ENCODE measurements around the gene MEIS2. TPM values are rescaled to one million over a fixed set of nuclear protein-coding genes. Genes with fewer than 3 reads are reported as not detected.

The MEIS2 gene
- total and polyA plus RNA-seq, 7 donors, result 1.4 to 154 (median 76.0) TPM

DNA sequence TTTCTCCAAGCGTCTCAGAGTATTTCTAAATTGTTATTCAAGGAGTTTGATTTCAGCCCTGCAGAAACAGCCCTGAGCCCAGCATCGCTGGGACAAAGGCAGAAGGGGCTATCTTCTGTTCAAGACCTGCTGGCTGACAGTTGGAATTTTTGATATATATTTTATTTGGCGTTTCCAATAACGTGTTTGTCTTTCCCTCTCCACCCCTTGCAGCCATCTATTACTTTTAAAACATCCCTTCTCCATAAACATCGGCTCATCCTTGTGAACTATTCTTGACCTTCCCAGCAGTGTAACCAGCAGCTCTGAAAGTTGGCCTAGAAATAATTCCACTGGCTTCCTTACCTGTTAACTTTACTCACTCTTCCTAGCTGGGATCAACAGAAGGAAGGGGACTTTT lies 5.5 kb upstream of the MEIS2 start:
- Histone ChIP-seq H3K27ac (peak overlapping the region; percentile 95 to 97 (median 96)), H3K4me1 (peaks cover 0 to 7% (median 0%) of the 10 kb centered on the region in 4 donors), H3K9me3 (no peaks in the 10 kb centered on the region), H3K27me3 (no peaks in the 10 kb centered on the region), H3K36me3 (no peaks in the 10 kb centered on the region), H3K4me3 (peak overlapping the region in 3 of 4 donors; percentile 39 to 87 (median 83))
- intact Hi-C loops (cut with DNase I), result loop anchor here (2.0 to 10.0 kb wide), 3 partner anchors 27 to 321 kb away; no protein-coding TSS in a partner anchor
- TF ChIP-seq POLR2AphosphoS5 (IDR thresholded peaks at IDR 0.05), result peak in 3 of 4 donors; percentile 36 to 46 (median 44)
- TF ChIP-seq, protein P1, sequence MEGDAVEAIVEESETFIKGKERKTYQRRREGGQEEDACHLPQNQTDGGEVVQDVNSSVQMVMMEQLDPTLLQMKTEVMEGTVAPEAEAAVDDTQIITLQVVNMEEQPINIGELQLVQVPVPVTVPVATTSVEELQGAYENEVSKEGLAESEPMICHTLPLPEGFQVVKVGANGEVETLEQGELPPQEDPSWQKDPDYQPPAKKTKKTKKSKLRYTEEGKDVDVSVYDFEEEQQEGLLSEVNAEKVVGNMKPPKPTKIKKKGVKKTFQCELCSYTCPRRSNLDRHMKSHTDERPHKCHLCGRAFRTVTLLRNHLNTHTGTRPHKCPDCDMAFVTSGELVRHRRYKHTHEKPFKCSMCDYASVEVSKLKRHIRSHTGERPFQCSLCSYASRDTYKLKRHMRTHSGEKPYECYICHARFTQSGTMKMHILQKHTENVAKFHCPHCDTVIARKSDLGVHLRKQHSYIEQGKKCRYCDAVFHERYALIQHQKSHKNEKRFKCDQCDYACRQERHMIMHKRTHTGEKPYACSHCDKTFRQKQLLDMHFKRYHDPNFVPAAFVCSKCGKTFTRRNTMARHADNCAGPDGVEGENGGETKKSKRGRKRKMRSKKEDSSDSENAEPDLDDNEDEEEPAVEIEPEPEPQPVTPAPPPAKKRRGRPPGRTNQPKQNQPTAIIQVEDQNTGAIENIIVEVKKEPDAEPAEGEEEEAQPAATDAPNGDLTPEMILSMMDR (IDR thresholded peaks at IDR 0.05), result no peak
- 25 to 32% methylated on average over 5 of the region's 5 CpGs for WGBS, 2 donors
- no peak for DNase-seq

- Histone ChIP-seq H3K4me1 (peaks cover 0 to 7% (median 0%) of the 10 kb centered on the region in 4 donors), H3K27ac (peak overlapping the region; percentile 95 to 97 (median 96)), H3K36me3 (no peaks in the 10 kb centered on the region), H3K4me3 (peak overlapping the region in 3 of 4 donors; percentile 83 to 87 (median 84)), H3K27me3 (no peaks in the 10 kb centered on the region), H3K9me3 (no peaks in the 10 kb centered on the region)
- 25 to 65% methylated on average over 2 of the region's 2 CpGs for WGBS, 2 donors
- no peak for DNase-seq
- TF ChIP-seq, protein P1 (IDR thresholded peaks at IDR 0.05), result no peak
- TF ChIP-seq POLR2AphosphoS5 (IDR thresholded peaks at IDR 0.05) (no peak), POLR2A (IDR thresholded peaks at IDR 0.05) (no peak), EP300 (IDR thresholded peaks at IDR 0.05) (no peak)
- intact Hi-C loops (cut with DNase I), result loop anchor here (2.0 to 10.0 kb wide), 2 partner anchors 220 to 320 kb away; no protein-coding TSS in a partner anchor
Measured at GRCh38 chr15:37105029-37105428, 4.7 kb upstream of the MEIS2 start.

- Histone ChIP-seq H3K27ac (peak overlapping the region; percentile 95 to 97 (median 96)), H3K27me3 (no peaks in the 10 kb centered on the region), H3K4me3 (peak overlapping the region; percentile 83 to 87 (median 84)), H3K36me3 (no peaks in the 10 kb centered on the region), H3K9me3 (no peaks in the 10 kb centered on the region), H3K4me1 (peaks cover 0 to 7% (median 0%) of the 10 kb centered on the region in 4 donors)
- no peak for DNase-seq
- intact Hi-C loops (cut with DNase I), result loop anchor here (2.0 to 10.0 kb wide), 3 partner anchors 220 to 502 kb away; no protein-coding TSS in a partner anchor
- TF ChIP-seq, protein P1 (IDR thresholded peaks at IDR 0.05), result no peak
- TF ChIP-seq POLR2AphosphoS5 (IDR thresholded peaks at IDR 0.05), result no peak
- 23 to 39% methylated on average over 12 of the region's 12 CpGs for WGBS, 2 donors
Measured at GRCh38 chr15:37104424-37104981, 4.2 kb upstream of the MEIS2 start.

GRCh38 chr15:37103475-37104423 lies 3.4 kb upstream of the MEIS2 start:
- 35 to 42% methylated on average over 27 of the region's 27 CpGs for WGBS, 2 donors
- no peak for DNase-seq
- no peaks in the 10 kb centered on the region for H3K9me3 ChIP-seq
- H3K36me3 ChIP-seq, result no peaks in the 10 kb centered on the region
- intact Hi-C loops (cut with DNase I), result loop anchor here (2.0 to 10.0 kb wide), 3 partner anchors 219 to 501 kb away; no protein-coding TSS in a partner anchor
- H3K27me3 ChIP-seq, result no peaks in the 10 kb centered on the region
- H3K4me1 ChIP-seq, result peaks cover 0 to 7% (median 0%) of the 10 kb centered on the region in 4 donors
- TF ChIP-seq POLR2AphosphoS5 (IDR thresholded peaks at IDR 0.05) (no peak), EP300 (IDR thresholded peaks at IDR 0.05) (no peak), POLR2A (IDR thresholded peaks at IDR 0.05) (no peak)
- TF ChIP-seq, protein P1 (IDR thresholded peaks at IDR 0.05), result no peak
- H3K4me3 ChIP-seq, result peak overlapping the region; percentile 83 to 87 (median 84)
- H3K27ac ChIP-seq, result peak overlapping the region; percentile 95 to 97 (median 96)
